Hematopoietic multipotent progenitor cell treated with erythropoietin and hydrocortisone succinate and interleukin-3 and kit ligand, for 4 days (in vitro differentiated cells): ENCODE measurements around the gene TRAF7.
"Not testable (repeated sequence)": the region's sequence is repeated elsewhere in the genome, so short reads cannot be mapped to it uniquely, and the experiment has no call there.

Experiments used
- DNase-seq: peaks from one replicate; pipeline ENCODE4 v3.0.0-alpha.2; 2015

TRAF7 gene

DNA sequence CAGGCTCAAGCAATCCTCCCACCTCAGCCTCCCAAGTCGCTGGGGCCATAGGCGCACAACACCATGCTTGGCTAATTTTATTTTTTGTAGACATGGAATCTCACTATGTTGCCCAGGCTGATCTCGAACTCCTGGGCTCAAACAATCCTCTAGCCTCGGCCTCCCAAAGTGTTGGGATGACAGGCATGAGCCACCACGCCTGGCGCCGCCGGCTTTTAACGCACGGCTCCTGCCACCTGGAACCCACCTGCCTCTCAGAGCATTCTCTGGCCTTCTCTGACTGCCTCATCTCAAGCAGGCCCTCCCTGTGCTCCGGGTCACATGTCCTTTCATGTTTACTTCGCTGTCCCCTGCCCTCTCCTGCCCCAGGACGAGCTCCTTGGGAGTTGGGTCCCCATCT lies 30.5 kb downstream of the TRAF7 start:
- DNase-seq: no peak

DNA sequence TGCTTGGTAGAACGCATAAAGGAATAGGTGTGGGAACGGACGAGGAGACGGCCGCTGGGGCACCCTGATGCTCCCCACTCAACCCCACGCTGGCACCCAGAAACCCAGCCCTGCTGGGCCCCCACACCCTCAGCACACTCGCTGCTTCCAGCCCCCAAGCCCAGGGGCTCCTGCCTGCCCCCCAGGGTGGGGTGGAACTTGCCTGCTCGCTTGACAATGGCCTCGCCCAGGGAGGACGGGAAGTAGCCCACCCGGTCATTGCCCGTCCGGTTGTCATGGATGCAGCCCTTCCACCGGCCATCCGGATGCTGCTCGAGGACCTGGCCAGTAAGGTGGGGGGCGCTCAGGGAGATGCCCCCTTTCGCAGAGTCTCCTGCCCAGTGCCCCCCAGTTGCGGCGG lies 30.9 kb downstream of the TRAF7 start:
- no peak for DNase-seq

DNA sequence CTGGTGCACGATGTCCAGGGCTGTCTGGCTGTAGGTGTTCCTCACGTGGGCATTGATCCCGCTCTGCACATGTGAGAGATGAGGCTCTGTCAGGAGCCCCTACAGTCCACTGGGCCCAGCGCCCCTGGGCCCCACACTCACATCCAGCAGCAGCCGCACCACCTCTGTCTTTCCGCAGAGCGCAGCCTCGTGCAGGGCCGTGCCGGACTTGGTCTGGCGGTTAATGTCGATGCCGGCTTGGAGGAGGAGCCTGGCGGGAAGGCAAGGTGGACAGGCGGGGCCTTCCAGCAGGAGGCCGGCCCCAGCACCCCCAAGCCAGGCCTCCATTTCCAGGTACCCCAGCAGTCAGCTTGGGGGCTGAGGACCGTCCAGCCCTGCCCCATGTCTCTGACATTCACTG lies 31.6 kb downstream of the TRAF7 start:
- DNase-seq: no peak

DNA sequence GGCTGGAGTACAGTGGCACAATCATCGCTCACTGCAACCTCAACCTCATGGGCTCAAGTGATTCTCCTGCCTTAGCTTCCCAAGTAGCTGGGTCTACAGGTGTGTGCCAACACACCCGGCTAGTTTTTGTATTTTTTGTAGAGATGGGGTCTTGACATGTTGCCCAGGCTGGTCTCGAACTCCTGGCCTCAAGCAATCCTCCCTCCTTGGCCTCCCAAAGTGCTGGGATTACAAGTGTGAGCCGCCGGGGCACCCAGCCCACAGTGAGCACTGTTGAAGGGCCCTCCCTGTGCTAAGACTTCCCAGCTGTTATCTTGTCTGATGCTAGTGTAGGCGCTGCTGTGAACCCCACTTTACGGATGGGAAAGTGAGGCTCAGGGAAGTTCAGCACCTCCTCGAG lies 32.8 kb downstream of the TRAF7 start:
- no peak for DNase-seq

DNA sequence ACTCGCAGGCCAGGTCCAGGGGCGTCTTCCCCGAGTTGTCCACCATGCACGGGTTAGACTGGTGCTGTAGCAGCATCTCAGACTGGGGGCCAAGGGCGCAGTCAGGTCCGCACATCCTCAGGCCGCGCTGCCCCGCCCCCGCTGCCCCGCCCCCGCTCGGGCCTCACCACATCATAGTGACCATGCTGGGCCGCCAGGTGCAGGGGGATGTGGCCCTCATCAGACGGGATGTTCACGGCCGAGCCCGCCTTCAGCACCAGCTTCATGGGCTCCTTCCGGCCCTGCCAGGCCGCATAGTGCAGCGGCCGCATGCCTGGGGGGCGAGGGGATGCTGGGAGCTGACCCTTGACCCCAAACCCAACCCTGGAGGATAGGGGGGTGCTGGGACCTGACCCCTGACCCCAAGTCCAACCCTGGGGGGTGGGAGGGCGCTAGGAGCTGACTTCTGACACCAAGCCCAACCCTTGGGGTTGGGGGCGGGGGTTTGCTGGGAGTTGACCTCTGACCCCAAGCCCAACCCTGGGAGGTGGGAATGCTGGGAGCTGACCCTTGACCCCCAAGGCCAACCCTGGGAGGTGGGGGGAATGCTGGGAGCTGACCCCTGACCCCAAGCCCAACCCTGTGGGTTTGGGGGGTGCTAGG lies 33.8 kb downstream of the TRAF7 start:
- DNase-seq: no peak

DNA sequence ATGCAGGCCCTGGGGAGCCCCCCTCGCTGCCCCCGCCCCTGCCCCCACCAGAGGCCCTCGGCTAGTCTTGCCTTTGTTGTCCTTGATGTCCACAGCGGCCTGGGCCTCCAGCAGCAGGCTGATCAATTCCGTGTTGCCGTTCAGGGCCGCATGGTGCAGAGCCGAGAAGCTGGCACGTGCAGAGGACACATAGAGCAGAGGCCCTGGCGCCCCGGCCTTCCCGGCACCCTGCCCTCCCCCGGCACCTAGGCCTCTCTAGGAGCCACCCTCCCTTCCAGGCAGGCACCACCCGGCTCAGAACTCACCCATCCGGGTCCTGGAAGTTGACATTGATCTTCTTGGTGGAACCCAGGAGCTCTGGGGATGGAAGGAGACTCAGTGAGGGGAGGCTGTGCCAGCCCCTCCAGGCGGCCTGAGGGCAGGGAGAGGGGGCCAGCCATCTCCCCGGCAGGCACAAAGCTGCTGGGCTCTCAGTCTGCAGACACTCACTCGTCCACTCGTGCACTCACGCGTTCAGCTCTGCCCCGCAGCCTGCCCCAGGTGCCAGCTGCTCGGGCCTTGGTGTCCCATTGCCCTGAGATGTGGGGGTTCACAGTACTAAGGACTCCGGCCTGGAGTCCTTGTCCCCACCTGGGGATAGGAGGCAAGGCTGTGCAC lies 34.5 kb downstream of the TRAF7 start:
- DNase-seq: no peak

DNA sequence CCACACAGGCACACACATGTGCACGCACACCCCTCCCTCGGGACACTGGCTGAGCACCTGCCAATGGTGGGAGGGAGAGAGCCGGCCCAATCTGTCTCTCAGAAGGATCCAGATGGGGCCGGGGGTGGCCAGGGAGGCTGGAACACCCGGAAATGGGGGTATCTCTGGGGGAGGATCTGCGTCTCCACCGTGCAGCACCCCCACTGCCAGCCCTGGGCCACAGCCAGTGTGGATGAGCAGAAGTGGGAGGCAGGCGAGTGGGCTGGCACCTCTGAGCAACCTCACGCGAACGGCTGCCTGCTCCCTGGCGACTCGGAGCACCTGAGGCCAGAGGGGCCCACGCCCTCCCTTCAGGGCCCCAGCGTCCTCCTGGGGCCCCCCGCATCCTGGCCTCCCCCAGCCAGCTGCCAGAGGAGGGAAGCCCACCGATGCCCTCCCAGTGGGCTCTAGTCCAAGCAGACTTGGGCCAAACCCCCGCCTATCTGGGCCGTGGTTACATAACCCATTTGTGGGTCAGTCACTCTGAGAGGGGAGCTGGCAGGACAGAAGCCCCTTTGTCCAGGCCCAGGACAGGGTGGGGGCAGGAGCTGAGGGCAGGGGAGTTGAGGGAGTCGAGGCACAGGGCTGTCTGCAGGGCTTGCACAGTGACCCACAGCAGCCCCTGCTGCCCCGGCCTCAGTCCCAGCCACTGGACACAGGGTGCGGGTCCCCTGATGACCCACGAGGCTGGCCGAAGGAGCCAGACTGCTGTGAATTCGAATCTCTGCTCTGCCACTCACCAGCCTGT lies 35.3 kb downstream of the TRAF7 start:
- DNase-seq: no peak

DNA sequence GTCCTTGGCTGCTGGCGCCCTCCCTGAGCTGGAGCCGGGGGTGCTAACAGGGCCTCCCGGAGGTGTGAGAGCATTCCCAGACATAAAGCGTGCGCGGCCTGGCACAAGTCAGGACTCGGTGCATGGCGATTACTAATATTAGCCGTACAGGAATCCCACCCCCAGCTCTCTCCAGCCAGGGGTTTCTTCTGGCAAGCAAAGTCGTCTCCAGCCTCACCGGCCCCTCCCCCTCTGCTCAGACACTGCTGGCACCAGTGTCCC lies 35.8 kb downstream of the TRAF7 start:
- no peak for DNase-seq

DNA sequence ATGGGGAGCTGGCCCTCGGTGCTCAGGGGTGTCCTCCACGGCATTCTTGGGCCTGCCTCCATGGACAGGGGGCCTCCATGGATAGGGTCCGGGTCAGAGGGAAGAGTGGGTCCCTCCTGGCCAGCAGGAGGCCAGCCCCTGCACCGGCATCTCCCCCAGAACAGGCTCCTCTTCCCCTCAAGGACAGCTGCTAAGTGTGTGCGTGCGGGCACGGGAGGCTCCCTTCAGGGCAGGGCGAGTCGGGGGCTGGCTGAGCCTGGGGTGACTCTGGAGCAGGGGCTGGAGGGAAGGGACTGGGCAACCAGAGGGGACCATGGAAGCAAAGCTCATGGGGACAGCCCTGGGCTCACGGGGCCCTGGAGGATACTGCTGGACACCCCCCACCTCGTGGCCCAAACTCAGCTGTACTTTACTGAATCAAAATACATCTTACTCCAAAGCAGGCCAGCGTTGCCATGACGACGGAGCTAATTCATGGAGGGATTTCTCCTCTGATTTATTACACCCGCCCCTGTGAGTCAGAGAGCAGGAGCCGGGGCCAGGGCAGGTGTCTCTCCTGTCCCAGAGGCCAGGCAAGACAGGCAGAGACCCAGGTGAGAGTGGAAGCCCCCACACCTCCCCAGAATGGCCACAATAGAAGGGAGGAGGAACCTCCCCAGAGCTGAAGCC lies 38.7 kb downstream of the TRAF7 start:
- peak; percentile 63 for DNase-seq

DNA sequence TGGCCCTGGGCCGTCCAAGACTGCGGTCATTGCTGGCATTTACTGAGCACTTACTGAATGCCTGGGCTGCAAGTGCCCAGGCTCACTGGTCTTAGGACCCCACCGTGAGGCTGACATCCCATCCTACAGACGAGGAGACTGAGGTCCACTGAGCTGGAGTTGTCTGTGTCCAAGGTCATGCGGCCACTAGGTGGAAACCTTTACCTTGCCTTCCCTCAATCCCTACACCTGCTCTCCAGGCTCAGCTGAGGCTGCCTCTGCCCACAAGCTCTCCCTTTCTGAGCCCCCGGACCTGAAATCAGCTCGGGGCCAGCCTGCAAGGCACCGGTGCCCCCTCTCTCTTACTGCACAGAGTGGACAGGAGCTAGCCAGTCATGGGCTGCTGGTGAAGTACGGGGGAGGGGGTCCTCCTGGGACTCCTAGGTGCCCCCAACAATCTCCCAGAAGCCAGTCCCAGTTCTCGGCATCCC lies 39.3 kb downstream of the TRAF7 start:
- peak; percentile 75 for DNase-seq

DNA sequence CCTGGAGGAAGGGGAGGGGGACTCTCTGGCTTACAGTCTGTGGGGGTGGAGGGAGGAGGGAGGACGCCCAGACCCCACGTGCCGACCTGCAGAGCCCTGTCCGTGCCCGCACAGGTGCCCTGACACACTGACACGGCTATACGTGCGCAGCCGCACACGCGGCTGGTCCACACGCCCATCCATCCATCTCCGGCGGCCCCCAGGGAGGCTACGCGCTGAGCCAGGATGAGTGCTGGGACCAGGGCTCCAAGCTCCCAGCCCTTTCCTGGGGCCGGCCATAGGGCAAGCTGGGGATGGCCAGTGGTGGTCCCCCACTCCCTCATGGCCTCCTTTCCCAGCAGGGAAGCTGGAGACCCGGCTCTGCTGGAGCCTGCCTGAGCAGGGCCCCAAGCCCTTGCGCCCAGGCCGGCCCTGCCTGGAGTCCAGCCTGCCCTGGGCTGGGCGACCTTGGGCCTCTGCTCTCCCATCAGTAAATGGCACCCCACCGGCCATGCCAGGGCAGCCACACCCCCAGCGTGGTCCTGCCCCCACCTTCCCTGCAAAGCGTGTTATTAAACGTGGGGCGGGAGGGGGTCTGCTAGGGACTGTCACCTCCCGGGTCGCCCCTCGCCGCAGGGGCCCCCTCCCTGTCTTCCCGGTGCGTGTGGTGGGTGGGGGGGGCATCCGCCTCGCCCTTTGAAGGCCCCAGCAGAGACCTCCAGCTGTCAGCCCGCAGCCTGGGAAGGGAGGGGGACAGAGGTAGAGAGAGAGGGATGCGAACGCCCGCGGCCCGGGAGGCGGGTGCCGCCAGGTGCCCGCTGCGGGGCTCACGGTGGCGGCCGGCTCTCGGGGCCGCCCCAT lies 40.0 kb downstream of the TRAF7 start:
- DNase-seq: no peak

DNA sequence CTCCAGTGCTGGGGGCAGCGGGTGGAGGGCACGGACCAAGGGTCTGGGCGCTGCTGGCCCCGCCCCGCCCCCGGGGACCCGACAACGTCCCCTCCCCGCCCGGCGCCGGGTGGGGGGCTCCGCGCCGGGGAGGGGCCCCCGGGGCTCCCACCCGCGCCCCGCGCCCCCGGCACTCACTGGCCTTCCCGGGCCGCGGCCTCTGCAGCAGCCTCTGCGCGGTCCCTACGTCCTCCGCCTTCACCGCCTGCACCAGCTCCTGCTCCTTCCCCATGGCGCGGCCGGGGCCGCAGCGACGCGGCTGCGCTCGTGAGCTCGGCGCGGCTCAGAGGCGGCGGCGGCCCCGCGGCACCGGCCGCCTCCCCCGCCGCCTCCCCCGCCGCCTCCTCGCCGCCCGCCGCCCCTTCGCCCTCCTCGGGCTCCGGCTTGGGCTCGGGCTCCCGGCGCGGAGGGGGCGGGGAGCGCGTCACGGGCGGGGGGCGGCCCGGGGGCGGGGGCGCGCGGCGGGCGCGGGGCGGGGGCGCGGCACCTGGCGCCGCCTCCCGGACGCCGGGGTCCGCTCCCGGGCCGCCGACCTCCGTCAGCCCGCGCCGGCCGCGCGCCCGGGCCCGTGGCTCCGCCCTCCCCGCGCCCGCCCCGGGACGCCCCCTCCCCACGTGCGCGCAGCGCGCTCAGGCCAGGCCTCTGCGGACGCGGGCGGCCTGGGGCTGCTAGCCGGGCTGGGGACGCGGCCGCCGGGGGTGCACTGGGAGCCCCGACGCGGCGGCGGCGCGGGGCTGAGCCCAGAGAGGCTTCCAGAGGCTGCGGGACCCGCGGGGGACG lies 40.8 kb downstream of the TRAF7 start, which contains the start of gene CASKIN1:
CASKIN1 (minus strand) TSS at position 444 of the 819 bp plus-strand sequence; CDS start at position 271, 173 bp downstream.
- DNase-seq: peak; percentile 63

DNA sequence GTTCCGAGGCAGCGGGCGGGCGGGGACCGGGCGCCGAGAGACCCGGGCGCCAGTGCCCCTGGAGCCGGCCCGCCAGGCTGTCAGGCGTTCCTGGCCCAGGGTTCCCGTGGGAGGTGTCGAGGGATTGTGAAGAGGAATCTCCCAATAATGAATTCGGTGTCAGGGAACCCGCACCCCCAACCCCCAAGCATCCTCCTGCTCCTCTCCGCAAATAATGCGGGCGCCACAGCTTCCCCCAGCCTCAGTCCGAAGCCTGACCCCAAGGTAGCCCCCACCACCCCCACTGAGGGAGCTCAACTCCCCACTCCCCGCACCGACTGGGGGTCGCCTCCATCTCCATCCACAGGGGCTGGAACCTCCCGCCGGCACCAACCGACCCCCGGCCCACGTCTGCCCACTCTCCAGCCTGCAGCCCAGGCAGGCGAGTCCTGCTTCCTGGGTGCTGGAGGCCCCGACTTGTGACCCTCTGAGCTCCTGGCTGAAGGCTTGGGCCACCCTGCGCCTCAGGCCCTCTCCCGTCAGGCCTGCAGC lies 41.5 kb downstream of the TRAF7 start:
- DNase-seq: no peak

DNA sequence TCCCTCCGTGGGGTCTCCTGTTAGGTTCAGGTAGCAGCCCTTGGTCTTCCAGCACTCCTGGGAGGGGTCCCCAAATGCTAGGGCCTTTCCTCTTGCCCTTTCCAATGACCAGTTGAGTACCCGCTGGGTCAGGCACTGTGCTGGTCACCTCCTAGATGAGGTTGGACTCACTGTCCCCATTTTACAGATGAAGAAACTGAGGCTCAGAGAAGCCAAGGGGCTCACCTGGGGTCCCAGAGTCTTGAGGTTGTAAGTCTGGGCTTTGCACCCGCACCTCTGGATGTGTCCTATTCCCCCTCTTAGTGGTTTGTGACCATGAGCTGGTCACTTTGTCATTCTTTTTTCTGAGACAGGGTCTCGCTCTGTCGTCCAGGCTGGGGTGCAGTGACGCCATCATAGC lies 42.2 kb downstream of the TRAF7 start:
- DNase-seq: no peak

DNA sequence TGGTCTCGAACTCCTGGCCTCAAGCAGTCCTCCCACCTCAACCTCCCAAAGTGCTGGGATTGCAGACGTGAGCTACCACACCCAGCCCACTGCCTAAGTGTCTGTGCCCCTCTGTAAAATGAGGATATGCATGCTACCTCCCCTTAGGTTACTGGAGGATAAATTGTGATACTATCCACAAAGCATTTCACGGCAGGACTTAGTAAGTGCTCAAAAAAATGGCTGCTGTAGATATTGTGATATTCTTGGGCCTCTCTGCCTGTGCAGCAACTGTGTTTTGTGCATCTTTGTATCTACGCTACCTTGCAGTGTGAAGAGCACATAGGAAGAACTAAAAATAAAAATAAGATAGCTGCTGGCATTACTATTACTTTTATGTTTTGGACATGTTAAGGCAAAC lies 42.7 kb downstream of the TRAF7 start:
- DNase-seq: no peak

DNA sequence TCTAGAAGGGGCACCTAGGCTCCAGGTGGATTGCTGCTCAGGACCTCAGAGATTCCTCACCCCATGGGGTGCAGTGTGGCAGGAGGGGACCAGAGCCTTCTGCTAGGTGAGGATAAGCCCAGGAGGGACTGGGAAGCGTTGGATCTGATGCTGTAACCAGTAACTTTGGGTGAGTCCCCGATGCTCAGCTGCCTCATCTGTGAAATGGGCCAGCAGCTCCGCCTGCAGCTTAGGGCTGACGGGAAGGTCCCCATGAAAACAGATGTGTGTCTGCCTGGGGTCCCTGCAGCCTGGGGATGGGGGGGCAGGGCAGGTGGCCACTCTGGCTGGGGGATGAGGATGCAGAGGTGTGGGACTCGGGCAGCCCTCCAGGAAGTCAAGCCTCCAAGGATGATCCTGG lies 43.5 kb downstream of the TRAF7 start:
- no peak for DNase-seq

DNA sequence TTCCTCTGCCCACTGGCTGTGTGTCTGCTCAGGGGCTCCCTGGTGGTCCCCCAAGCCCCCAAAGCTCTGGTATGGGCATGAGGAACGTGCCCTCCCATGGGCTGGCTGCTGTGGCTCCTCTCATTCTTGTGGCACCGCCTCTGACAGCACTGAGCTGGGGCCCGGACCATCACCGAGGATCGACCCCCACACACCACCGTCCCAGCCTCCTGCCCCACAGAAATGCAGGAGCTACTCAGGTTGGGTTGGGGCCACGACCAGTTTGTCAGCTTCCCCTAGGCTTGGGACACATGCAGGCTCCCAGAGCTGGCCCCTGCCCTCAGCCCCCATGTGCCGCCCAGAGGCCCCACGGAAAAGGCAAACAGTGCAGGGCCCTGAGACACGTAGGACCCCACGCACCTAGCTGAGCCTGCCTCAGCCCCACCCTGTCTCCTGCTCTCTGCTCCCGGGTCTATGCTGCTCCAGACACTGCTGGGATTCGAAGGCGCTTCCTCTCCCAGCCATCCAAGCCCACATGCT lies 44.1 kb downstream of the TRAF7 start:
- DNase-seq: no peak

DNA sequence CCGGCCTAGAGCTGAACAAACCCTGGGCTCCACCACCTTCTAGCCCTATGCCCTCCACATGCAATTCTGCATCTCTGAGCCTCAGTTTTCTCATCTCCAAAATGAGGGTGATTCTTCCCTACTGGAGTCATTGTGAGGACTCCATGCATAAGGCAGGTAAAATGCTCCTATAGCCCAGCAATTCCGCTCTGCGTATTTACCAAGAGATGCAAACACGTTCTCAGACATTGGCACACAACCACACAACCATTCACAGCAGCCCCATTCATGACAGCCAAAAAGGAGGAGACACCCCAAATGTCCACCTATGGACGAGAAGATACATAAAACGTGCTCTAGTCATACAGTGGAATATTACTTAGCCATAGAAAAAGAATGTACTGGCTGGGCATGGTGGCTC lies 44.7 kb downstream of the TRAF7 start:
- no peak for DNase-seq

DNA sequence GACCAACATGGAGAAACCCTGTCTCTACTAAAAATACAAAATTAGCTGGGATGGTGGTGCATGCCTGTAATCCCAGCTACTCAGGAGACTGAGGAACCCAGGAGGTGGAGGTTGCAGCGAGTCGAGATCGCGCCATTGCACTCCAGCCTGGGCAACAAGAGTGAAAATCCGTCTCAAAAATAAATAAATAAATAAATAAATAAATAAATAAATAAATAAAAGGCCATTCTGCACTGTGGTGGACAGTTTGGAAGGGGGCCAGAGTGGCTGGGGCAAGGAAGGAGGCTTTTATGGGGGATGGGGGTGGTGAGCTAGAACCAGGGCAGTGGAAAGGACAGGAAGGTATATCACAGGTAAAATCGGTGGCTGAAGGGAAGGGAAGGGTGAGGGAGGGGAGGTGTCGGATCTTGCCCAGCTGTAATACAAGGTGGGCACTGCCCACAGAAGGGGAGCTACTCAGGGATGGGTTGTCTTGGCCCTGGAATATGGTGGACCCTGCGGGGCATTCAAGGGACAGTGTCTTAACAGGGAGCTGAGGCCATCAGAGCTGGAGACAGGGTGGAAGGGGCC lies 47.6 kb downstream of the TRAF7 start:
- DNase-seq: not testable (repeated sequence)

DNA sequence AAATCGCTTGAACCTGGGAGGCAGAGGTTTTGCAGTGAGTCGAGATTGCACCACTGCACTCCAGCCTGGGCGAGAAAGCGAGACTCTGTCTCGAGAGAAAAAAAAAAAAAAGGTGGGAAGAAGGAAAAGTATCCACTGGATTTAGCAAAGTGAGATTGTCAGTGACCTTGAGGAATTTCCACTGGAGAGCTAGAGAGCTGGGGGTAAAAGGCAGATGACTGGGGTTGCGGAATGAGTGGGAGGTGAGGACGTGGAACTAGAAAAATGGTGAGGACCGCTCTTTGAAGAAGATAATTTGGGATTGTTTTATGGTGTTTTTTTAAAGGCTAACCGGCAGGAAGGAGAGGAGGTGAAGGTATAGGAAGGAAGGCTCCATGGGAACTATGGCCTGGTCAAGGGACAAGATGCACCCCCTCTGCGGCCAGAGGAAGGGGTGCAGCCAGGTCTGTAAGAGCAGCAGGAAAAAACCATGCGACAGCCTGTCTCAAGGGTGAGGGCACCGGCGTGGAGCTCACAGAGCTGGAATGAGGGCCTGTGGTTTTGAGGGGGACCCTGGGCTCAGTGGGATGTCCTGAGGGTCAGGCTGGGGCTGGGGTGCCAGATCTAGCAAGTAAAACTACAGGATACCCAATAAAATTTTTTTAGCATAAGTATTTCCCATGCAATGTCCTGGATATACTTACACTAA lies 49.0 kb downstream of the TRAF7 start:
- DNase-seq: no peak
